OCI-LY7 (cell line): ENCODE results near the gene NANOG.

Source experiments
- EZH2phosphoT487 ChIP-seq: fragments of 200-600 bp; sonication (generic); IDR thresholded peaks from 2 replicates; pipeline ENCODE4 v1.6.1; 2018; ENCODE audit warnings: low read depth, borderline replicate concordance, mild to moderate bottlenecking, mixed run types, antibody characterized with exemption, low read length, moderate library complexity, mixed read lengths
- TF ChIP-seq, protein P1 (sequence below): fragments of 200-600 bp; sonication (generic); conservative IDR thresholded peaks from 2 replicates; pipeline ENCODE4 v1.5.1; 2014; ENCODE audit warnings: mild to moderate bottlenecking, antibody characterized with exemption, low read length, moderate library complexity, mixed read lengths

DNA sequence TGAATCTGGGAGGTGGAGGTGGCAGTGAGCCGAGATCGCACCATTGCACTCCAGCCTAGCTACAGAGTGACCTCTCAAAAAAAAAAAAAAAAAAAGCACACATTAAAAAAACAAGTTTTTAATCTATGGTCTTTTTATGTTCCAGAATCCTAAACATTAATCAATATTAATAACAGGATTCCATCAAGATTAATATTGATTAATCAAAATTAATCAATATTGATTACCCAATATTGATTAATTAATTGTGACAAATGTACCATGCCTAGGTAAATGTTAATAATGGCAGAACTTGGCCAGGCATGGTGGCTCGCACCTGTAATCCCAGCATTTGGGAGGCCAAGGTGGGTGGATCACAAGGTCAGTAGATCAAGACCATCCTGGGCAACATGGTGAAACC is 7.9 kb upstream of the NANOG start:
- TF ChIP-seq, protein P1, sequence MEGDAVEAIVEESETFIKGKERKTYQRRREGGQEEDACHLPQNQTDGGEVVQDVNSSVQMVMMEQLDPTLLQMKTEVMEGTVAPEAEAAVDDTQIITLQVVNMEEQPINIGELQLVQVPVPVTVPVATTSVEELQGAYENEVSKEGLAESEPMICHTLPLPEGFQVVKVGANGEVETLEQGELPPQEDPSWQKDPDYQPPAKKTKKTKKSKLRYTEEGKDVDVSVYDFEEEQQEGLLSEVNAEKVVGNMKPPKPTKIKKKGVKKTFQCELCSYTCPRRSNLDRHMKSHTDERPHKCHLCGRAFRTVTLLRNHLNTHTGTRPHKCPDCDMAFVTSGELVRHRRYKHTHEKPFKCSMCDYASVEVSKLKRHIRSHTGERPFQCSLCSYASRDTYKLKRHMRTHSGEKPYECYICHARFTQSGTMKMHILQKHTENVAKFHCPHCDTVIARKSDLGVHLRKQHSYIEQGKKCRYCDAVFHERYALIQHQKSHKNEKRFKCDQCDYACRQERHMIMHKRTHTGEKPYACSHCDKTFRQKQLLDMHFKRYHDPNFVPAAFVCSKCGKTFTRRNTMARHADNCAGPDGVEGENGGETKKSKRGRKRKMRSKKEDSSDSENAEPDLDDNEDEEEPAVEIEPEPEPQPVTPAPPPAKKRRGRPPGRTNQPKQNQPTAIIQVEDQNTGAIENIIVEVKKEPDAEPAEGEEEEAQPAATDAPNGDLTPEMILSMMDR: no peak
- TF ChIP-seq EZH2phosphoT487: no peak
